Coronary artery (tissue), 2 donors: Measurements from ENCODE around the gene UBAP1.
"Not testable (repeated sequence)": the region's sequence is repeated elsewhere in the genome, so short reads cannot be mapped to it uniquely, and the experiment has no call there.

Source experiments
- DNase-seq: peaks from one replicate; pipeline ENCODE4 v3.0.0-alpha.2; 2017; ENCODE audit warnings: low spot score
- H3K27ac ChIP-seq, 2 donors: fragments of 200-600 bp; sonication (generic); one replicate each; pipeline ENCODE4 v1.5.1; 2016 to 2019
- H3K4me3 ChIP-seq: fragments of 200-600 bp; sonication (generic); 2 replicates; pipeline ENCODE4 v1.5.1; 2016; ENCODE audit warnings: mild to moderate bottlenecking, moderate library complexity
- TF ChIP-seq, protein P1 (sequence below): fragments of 200-600 bp; sonication (generic); IDR thresholded peaks from one replicate; pipeline ENCODE4 v1.5.1; 2019; ENCODE audit warnings: antibody characterized with exemption

The UBAP1 gene

GRCh38 chr9:34246453-34246852, 67.6 kb downstream of the UBAP1 start:
- H3K4me3 ChIP-seq: no peak overlapping the region
- no peak overlapping the region for H3K27ac ChIP-seq
- no peak for DNase-seq
- TF ChIP-seq, protein P1, sequence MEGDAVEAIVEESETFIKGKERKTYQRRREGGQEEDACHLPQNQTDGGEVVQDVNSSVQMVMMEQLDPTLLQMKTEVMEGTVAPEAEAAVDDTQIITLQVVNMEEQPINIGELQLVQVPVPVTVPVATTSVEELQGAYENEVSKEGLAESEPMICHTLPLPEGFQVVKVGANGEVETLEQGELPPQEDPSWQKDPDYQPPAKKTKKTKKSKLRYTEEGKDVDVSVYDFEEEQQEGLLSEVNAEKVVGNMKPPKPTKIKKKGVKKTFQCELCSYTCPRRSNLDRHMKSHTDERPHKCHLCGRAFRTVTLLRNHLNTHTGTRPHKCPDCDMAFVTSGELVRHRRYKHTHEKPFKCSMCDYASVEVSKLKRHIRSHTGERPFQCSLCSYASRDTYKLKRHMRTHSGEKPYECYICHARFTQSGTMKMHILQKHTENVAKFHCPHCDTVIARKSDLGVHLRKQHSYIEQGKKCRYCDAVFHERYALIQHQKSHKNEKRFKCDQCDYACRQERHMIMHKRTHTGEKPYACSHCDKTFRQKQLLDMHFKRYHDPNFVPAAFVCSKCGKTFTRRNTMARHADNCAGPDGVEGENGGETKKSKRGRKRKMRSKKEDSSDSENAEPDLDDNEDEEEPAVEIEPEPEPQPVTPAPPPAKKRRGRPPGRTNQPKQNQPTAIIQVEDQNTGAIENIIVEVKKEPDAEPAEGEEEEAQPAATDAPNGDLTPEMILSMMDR: no peak

DNA sequence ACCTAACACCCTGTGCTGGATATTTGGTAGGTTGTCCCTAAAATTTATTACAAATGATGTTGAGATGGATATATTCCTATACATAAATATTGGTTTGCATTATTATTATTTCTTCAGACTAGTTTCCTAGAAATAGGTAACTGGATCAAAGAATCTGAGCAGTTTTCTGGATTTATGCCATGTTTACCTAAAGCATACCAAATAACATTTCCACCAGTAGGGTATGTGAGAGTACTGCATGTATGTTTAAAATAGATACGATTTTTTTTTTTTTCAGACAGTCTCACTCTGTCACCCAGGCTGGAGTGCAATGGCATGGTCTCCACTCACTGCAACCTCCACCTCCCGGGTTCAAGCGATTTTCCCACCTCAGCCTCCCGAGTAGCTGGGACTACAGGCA, 68.9 kb downstream of the UBAP1 start:
- not testable (repeated sequence) for H3K4me3 ChIP-seq, H3K27ac ChIP-seq, DNase-seq

- no peak for DNase-seq
- TF ChIP-seq, protein P1: no peak
- Histone ChIP-seq H3K27ac (no peak overlapping the region), H3K4me3 (no peak overlapping the region)
These were observed 70.4 kb downstream of the UBAP1 start for GRCh38 chr9:34249274-34249673.

DNA sequence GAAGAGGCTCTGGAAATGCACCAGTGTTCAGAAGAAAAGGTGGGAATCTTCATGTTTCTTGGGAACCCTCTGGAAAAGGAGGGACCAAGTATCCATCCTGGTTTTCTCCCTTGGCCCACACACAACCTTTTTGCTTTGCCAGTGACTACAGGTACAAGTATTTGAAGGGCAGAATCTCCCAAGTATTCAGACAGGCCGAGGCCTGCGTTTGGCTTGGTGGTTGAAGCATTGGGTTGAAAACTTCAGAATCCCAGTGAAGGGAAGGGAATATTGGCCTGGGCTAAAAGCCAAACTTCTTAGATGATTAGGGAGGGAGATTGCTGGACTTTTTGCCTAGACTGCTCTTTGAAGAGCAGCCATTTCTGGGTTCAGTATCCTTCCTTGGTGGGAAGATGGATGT, 71.9 kb downstream of the UBAP1 start:
- Histone ChIP-seq H3K27ac (no peak overlapping the region), H3K4me3 (no peak overlapping the region)
- DNase-seq: no peak
- TF ChIP-seq, protein P1: no peak

GRCh38 chr9:34252016-34252415, 73.2 kb downstream of the UBAP1 start:
- TF ChIP-seq, protein P1: no peak
- DNase-seq: no peak
- H3K4me3 ChIP-seq: no peak overlapping the region
- H3K27ac ChIP-seq: peak overlapping the region; percentile 34 to 80

- TF ChIP-seq, protein P1: peak; percentile 46
- peak overlapping the region; percentile 53 to 80 for H3K27ac ChIP-seq
- no peak overlapping the region for H3K4me3 ChIP-seq
- no peak for DNase-seq
These were observed 74.0 kb downstream of the UBAP1 start for GRCh38 chr9:34252670-34253459.

- TF ChIP-seq, protein P1: no peak
- no peak for DNase-seq
- no peak overlapping the region for H3K4me3 ChIP-seq
- H3K27ac ChIP-seq: peak overlapping the region; percentile 53 to 80
These were observed 74.6 kb downstream of the UBAP1 start for GRCh38 chr9:34253460-34253837.
